ENCODE results near the gene SDK1. TPM values are rescaled to one million over a fixed set of nuclear protein-coding genes. Genes with fewer than 3 reads are reported as not detected.

The SDK1 gene
- total RNA-seq, 2 experiments from 2014 or later = 0.19 to 0.36 TPM

DNA sequence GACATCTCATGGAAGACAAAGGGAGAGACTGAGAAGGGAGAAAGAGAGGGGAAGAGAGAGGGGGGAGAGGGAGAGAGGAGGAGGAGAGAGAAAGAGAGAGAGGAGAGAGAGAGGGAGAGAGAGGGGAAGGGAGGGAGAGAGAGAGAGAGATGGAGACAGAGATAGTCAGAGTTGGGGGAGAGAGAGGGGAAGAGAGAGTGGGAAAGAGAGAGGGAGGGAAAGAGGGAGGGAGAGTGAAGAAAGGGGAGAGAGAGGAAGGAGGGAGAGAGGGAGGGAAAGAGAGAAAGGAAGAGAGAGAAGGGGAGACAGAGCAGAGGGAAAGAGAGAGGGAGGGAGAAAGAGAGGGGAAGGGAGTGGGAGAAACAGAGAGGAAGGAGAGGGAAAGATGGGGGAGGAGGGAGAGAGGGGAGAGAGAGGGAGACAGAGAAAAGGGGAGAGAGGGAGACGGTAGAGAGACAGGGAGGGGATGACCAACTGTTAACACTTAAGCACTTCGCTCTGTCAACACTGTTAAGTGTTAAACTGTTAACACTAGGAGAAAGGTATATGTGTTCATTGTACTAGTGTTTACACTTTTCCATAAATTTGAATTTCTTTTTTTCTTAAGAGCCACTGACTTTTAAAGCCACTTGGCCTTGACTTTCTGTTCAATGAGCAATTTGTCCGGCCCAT lies 21.8 kb upstream of the SDK1 start:
- no peaks in the 10 kb centered on the region for H3K9me2 ChIP-seq (ENCODE audit: insufficient read depth, low read length)
- ChIA-PET POLR2A (no interaction called here), CTCF (ENCODE audit: unreplicated experiment) (no interaction called here)
- TF ChIP-seq, protein P1, sequence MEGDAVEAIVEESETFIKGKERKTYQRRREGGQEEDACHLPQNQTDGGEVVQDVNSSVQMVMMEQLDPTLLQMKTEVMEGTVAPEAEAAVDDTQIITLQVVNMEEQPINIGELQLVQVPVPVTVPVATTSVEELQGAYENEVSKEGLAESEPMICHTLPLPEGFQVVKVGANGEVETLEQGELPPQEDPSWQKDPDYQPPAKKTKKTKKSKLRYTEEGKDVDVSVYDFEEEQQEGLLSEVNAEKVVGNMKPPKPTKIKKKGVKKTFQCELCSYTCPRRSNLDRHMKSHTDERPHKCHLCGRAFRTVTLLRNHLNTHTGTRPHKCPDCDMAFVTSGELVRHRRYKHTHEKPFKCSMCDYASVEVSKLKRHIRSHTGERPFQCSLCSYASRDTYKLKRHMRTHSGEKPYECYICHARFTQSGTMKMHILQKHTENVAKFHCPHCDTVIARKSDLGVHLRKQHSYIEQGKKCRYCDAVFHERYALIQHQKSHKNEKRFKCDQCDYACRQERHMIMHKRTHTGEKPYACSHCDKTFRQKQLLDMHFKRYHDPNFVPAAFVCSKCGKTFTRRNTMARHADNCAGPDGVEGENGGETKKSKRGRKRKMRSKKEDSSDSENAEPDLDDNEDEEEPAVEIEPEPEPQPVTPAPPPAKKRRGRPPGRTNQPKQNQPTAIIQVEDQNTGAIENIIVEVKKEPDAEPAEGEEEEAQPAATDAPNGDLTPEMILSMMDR (conservative IDR thresholded peaks at IDR 0.05; ENCODE audit: low read length) = no peak
- TF ChIP-seq EZH2phosphoT487 (IDR thresholded peaks at IDR 0.05; ENCODE audit: borderline replicate concordance, low read depth, low read length) = no peak
- BruUV-seq (replicated peaks) = no TSS peak
- H2AFZ ChIP-seq (ENCODE audit: low read length) = no peak overlapping the region
- no peaks in the 10 kb centered on the region for H4K20me1 ChIP-seq (ENCODE audit: insufficient read depth, low read length)
- H3K4me3 ChIP-seq (ENCODE audit: low read depth, low read length, poor library complexity, severe bottlenecking) = no peak overlapping the region
- H3K4me1 ChIP-seq (ENCODE audit: insufficient read depth, low read length, poor library complexity, severe bottlenecking) = no peaks in the 10 kb centered on the region
- no peak overlapping the region for H3K27ac ChIP-seq (ENCODE audit: low read depth, low read length, poor library complexity, severe bottlenecking)
- H3K36me3 ChIP-seq (ENCODE audit: insufficient read depth, low read length) = no peaks in the 10 kb centered on the region
- no peak overlapping the region for H3K4me2 ChIP-seq (ENCODE audit: low read length)
- no peaks in the 10 kb centered on the region for H3K79me2 ChIP-seq (ENCODE audit: insufficient read depth, low read depth, low read length)
- no peak for DNase-seq (ENCODE audit: low spot score)
- H3K9me3 ChIP-seq (ENCODE audit: low read length) = no peaks in the 10 kb centered on the region
- intact Hi-C loops (cut with micrococcal nuclease; ENCODE audit: unreplicated experiment) = no loop called here

DNA sequence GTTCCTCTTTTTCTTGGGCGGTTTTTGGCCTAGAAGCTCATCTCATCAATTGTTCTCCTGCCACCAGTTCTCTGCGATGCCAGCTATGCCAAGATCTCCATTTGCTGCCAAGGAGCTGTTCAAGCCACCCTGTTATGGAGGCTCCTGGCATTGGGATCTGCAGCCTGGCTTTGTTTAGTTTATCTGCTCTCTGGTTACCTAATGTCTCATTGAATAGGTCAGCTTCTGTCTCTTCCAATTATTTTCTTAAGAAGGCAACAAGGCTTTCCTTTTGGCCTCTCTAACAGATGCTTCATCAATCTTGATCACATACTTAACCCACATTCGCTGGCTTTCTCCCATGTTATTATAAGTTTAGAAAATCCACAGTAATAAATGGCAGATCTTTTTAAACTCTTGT lies 20.6 kb upstream of the SDK1 start:
- Histone ChIP-seq H4K20me1 (ENCODE audit: insufficient read depth, low read length) (no peaks in the 10 kb centered on the region), H3K4me2 (ENCODE audit: low read length) (no peak overlapping the region), H3K4me1 (ENCODE audit: insufficient read depth, low read length, poor library complexity, severe bottlenecking) (no peaks in the 10 kb centered on the region), H3K9me2 (ENCODE audit: insufficient read depth, low read length) (no peaks in the 10 kb centered on the region), H3K36me3 (ENCODE audit: insufficient read depth, low read length) (no peaks in the 10 kb centered on the region), H3K9me3 (ENCODE audit: low read length) (no peaks in the 10 kb centered on the region), H3K4me3 (ENCODE audit: low read depth, low read length, poor library complexity, severe bottlenecking) (no peak overlapping the region), H3K27ac (ENCODE audit: low read depth, low read length, poor library complexity, severe bottlenecking) (no peak overlapping the region), H2AFZ (ENCODE audit: low read length) (no peak overlapping the region), H3K79me2 (ENCODE audit: insufficient read depth, low read depth, low read length) (no peaks in the 10 kb centered on the region)
- no peak for TF ChIP-seq EZH2phosphoT487 (IDR thresholded peaks at IDR 0.05; ENCODE audit: borderline replicate concordance, low read depth, low read length)
- TF ChIP-seq, protein P1 (conservative IDR thresholded peaks at IDR 0.05; ENCODE audit: low read length) = no peak
- ChIA-PET CTCF (ENCODE audit: unreplicated experiment) (no interaction called here), POLR2A (no interaction called here)
- intact Hi-C loops (cut with micrococcal nuclease; ENCODE audit: unreplicated experiment) = no loop called here
- no TSS peak for BruUV-seq (replicated peaks)
- DNase-seq (ENCODE audit: low spot score) = no peak

DNA sequence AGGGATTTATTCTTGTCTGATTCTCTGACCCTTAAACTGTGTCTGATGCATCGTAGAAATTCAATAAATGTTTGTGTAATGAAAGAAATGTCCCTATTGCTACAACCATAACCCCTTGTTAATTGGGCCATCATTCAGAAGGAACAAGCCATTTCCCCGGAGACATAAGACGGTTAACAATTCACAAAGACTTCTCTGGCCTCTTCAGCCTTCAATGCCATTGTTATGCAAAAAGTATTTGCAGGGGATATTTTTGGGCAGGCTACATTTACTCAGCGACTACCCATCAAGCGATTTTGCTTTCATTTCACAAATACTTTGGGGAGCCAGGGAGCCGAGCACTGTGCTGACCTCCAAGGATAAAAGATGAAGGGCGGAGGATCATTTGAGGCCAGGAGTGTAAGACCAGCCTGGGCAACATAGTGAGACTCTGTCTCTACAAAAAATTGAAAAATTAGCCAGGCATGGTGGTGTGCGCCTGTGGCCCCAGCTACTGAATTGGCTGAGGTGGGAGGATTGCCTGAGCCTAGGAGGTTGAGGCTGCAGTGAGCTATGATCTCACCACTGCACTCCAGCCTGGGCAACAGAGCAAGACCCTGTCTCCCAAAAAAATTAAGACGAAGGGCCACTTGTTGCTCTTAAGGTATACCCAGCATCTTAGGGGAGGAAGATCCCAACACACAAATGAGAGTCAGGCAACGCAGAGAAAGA lies 20.0 kb upstream of the SDK1 start:
- Histone ChIP-seq H3K4me3 (ENCODE audit: low read depth, low read length, poor library complexity, severe bottlenecking) (no peak overlapping the region), H2AFZ (ENCODE audit: low read length) (no peak overlapping the region), H3K9me2 (ENCODE audit: insufficient read depth, low read length) (no peaks in the 10 kb centered on the region), H3K79me2 (ENCODE audit: insufficient read depth, low read depth, low read length) (no peaks in the 10 kb centered on the region), H4K20me1 (ENCODE audit: insufficient read depth, low read length) (no peaks in the 10 kb centered on the region), H3K27ac (ENCODE audit: low read depth, low read length, poor library complexity, severe bottlenecking) (no peak overlapping the region), H3K4me1 (ENCODE audit: insufficient read depth, low read length, poor library complexity, severe bottlenecking) (no peaks in the 10 kb centered on the region), H3K4me2 (ENCODE audit: low read length) (no peak overlapping the region), H3K36me3 (ENCODE audit: insufficient read depth, low read length) (no peaks in the 10 kb centered on the region), H3K9me3 (ENCODE audit: low read length) (no peaks in the 10 kb centered on the region)
- TF ChIP-seq EZH2phosphoT487 (IDR thresholded peaks at IDR 0.05; ENCODE audit: borderline replicate concordance, low read depth, low read length) = no peak
- TF ChIP-seq, protein P1 (conservative IDR thresholded peaks at IDR 0.05; ENCODE audit: low read length) = no peak
- ChIA-PET CTCF (ENCODE audit: unreplicated experiment) (no interaction called here), POLR2A (no interaction called here)
- intact Hi-C loops (cut with micrococcal nuclease; ENCODE audit: unreplicated experiment) = no loop called here
- no TSS peak for BruUV-seq (replicated peaks)
- no peak for DNase-seq (ENCODE audit: low spot score)

Measured in OCI-LY7 (cell line).